CD1c-positive myeloid dendritic cell (primary cell): ENCODE measurements around the gene DUSP5.

Experiments
- DNase-seq: peaks from one replicate; pipeline ENCODE4 v3.0.0-alpha.2; 2016; ENCODE audit errors: extremely low spot score

Gene DUSP5

DNA sequence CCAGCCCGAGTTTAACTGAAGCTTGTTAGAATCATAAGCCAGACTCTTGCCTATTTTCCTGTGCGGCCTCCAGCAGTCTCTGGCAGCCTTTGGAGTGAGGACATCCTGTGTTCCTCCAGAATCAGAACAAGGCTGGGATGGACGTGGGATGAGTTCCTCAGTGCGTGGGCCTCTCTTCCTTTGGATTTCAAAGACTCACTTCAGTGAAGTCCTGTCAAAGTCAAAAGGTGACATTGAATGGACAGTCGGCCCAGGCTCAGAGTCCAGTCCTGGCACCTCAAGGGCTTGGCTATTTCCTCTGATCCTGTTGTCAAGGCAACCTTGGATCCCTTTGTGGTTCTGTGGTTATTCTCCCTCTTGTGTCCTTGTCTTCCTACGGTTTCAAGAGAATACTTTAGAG lies 48.4 kb downstream of the DUSP5 start:
- DNase-seq: peak; percentile 22

DNA sequence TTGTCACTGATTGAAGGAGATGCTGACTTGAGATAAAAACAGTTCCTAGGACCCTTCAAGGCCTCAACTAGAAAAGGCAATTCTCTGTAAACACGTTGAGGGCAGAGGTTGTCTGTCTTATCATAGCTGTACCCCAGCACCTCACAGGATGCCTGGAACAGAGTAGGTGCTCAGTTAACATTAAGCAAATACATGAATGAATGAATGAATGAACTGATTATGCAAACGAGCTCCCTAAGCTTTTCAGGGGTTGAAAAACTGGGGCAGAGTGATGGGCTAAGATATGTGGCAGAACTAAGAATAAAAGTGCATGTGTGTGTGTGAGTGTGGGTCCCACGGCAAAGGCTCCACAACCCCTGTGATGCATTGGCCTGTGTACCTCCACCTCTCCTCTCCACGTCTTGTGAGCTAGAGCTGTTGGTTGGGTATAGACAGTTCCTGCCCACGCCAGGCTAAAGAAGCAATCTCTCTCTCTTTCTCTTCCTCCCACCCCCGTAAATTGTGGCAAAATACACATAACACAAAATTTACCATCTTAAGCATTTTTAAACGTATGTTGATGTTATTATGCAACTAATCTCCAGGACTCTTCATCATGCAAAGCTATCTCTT lies 48.9 kb downstream of the DUSP5 start:
- peak; percentile 53 for DNase-seq

DNA sequence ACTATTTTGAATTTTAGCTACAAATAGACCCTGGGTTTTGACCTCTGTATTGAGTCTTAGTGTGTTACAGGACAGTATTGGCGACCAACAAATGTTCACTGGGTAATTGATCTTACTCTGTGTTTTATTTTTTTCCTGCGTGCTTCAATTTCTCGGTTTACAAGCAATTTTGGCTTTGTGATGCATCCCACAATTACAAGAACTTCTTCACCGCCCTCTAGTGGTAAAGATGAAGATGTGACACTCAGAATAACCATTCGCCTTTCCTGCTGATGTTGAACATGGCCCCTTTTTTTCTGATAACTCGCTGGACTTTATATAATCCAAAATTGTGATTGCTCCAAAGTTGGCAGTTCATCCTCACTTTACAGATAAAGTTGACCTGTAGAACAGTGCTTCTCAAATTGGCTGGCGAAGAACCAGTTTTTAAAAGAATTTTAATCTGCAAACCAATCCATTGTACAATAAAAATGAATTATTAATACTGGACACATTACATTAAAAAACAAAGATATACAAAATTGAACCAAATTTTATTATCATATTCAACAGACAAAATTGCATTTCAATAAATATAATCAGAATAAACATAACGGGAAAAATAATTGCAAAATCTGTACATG lies 49.5 kb downstream of the DUSP5 start:
- peak; percentile 85 for DNase-seq

DNA sequence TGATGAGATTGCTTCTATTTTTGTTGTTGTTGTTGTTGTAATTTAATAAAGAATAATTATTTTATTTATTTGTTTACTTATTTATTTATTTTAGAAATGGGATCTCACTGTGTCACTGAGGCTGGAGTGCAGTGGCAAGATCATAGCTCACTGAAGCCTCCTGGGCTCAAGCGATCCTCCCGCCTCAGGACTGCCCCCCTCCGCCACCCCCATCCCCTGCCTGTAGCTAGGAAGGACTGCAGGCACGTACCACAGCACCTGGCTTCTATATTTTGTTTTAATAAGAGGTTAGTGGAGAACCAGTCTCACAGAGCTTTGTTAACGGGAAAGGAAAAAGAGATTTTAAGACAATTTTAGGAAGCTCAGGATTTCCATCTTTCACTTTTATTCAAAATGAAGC lies 50.3 kb downstream of the DUSP5 start:
- no peak for DNase-seq

- no peak for DNase-seq
Observed at GRCh38 chr10:110549211-110549610, 51.5 kb downstream of the DUSP5 start.

GRCh38 chr10:110553905-110554304 lies 56.2 kb downstream of the DUSP5 start:
- no peak for DNase-seq

- no peak for DNase-seq
Observed at GRCh38 chr10:110556296-110556695, 58.6 kb downstream of the DUSP5 start.

DNA sequence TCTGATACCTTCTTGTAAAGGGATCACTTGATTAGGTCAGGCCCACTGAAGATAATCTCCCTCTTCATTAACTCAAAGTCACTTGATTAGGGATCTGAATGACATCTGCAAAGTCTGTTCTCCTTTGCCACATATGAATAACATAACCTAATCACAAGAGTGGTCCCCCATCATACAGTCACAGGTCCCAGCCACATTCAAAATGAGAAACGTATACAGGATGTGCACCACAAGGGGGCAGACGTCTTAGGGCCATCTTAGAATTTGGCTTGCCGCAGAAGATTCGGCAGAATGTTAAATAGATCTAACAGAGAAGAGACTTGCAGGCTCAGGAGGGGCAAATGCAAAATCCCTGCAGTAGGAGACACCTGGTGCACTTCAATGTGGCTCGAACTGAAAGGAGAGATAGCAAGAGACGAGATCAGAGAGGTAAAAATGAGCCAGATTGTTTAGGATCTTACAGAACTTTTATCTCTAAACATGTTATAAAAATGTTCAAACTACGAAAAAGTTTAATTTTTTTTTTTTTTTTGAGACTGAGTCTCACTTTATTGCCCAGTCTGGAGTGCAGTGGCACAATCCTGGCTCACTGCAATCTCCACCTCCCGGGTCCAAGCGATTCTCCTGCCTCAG lies 59.4 kb downstream of the DUSP5 start:
- peak; percentile 69 for DNase-seq

- DNase-seq: peak; percentile 11
Observed at GRCh38 chr10:110558041-110558440, 60.3 kb downstream of the DUSP5 start.

DNA sequence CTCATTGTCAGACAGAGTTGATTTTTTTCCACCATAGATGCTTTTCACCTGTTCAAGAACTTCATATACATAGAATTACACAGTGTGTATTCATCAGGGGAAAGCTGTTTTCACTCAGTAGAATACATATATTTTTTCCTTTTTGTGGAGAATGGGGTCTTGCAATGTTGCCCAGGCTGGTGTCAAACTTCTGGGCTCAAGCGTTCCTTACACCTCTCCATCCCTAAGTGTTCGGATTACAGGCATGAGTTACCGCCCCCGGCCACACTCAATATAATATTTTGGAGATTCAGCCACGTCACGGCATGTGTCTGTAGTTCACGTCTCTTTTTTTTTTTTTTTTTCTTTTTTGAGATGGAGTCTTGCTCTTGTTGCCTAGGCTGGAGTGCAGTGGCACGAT lies 62.3 kb downstream of the DUSP5 start:
- no peak for DNase-seq
